K562 (cell line): ENCODE results near the gene POMC. TPM values are rescaled to one million over a fixed set of nuclear protein-coding genes. Genes with fewer than 3 reads are reported as not detected.

Experiments
- ATAC-seq: fragments of 200-7000 bp; cut with Tn5 transposase; 3 replicates; pipeline ENCODE4 v1.9.1; 2020; ENCODE audit warnings: moderate library complexity
- BruUV-seq: library from RNA; stranded (reverse); fragments of 400-500 nt; replicated peaks from 2 replicates; lab custom pipeline; 2021; lab: Mats Ljungman, UMichigan
- CTCF ChIA-PET: fragments of 300-600 bp; formaldehyde crosslinking; extraction: SDS; loops from one replicate; lab custom pipeline; 2021; ENCODE audit warnings: low intra/inter-chr PET ratio; lab: Yijun Ruan, JAX
- POLR2A ChIA-PET: fragments of 300-600, 350-650 bp; sonication (Branson Sonifier 250); formaldehyde crosslinking; extraction: SDS; loops from one replicate; lab custom pipeline; 2021; ENCODE audit warnings: antibody characterized with exemption, inconsistent platforms; lab: Yijun Ruan, JAX
- DNase-seq, 4 experiments: peaks; one replicate each; pipeline versions ENCODE4 v3.0.0 to v3.0.0-alpha.2; 2011 to 2018; ENCODE audit warnings: low spot score in 3 of 4, mixed read lengths in 3 of 4; ENCODE audit errors: extremely low read depth in 1 of 4
- FAIRE-seq: peaks from 2 replicates; lab custom pipeline; 2011; peaks lifted over from hg19 to GRCh38; lab: Jason Lieb, UNC
- H2AFZ ChIP-seq: 2 replicates; pipeline ENCODE4 v1.6.0; 2011; ENCODE audit warnings: low read depth, low read length, control low read depth, inconsistent platforms
- H3K27ac ChIP-seq: fragments of 200-600 bp; 3 replicates; pipeline ENCODE4 v1.8.0; 2011; ENCODE audit warnings: low read depth, mild to moderate bottlenecking, control low read depth, inconsistent platforms, low read length, moderate library complexity, mixed read lengths; ENCODE audit errors: extremely low read depth
- H3K27me3 ChIP-seq, 2 experiments: fragments of 300-600 bp in 1 of 2; 2 replicates in 1 of 2; 3 replicates in 1 of 2; pipeline versions ENCODE4 v1.6.0 to v1.8.0; 2011; ENCODE audit warnings: inconsistent platforms in 2 of 2, low read length in 2 of 2, mild to moderate bottlenecking in 1 of 2, mixed read lengths in 1 of 2, moderate library complexity in 1 of 2; ENCODE audit not compliant: control insufficient read depth in 2 of 2, insufficient read depth in 2 of 2
- H3K36me3 ChIP-seq: fragments of 300-600 bp; 3 replicates; pipeline ENCODE4 v1.8.0; 2011; ENCODE audit warnings: mild to moderate bottlenecking, low read length, inconsistent platforms; ENCODE audit not compliant: control insufficient read depth, insufficient read depth
- H3K4me1 ChIP-seq, 2 experiments: fragments of 200-600 bp in 1 of 2; replicated peaks in 1 of 2; 2 replicates in 1 of 2; 3 replicates in 1 of 2; pipeline versions ENCODE4 v1.5.1 to v1.8.0; 2011; ENCODE audit warnings: inconsistent platforms in 2 of 2, low read length in 2 of 2, mild to moderate bottlenecking in 1 of 2, mixed read lengths in 1 of 2, moderate library complexity in 1 of 2; ENCODE audit not compliant: control insufficient read depth in 2 of 2, insufficient read depth in 2 of 2
- H3K4me2 ChIP-seq: 2 replicates; pipeline ENCODE4 v1.6.1; 2011; ENCODE audit warnings: low read length, control low read depth, inconsistent platforms, mixed read lengths; ENCODE audit not compliant: insufficient read depth
- H3K4me3 ChIP-seq: fragments of 200-600 bp; sonication (generic), shearing (Covaris generic); 2 replicates; pipeline ENCODE4 v1.5.1; 2016; ENCODE audit warnings: control low read depth, inconsistent platforms
- H3K79me2 ChIP-seq: fragments of 200-600 bp; 3 replicates; pipeline ENCODE4 v1.8.0; 2011; ENCODE audit warnings: low read length, inconsistent platforms; ENCODE audit not compliant: control insufficient read depth, insufficient read depth
- H3K9ac ChIP-seq, 2 experiments: 2 replicates each; pipeline versions ENCODE4 v1.6.0 to v1.6.1; 2011; ENCODE audit warnings: low read depth in 2 of 2, low read length in 2 of 2, control low read depth in 1 of 2, inconsistent platforms in 1 of 2, mild to moderate bottlenecking in 1 of 2, mixed read lengths in 1 of 2; ENCODE audit not compliant: insufficient read depth in 1 of 2
- H3K9me1 ChIP-seq: one replicate; pipeline ENCODE4 v1.6.0; 2011; ENCODE audit warnings: inconsistent platforms, mild to moderate bottlenecking, low read length, moderate library complexity; ENCODE audit not compliant: control insufficient read depth, insufficient read depth
- H3K9me3 ChIP-seq: replicated peaks from 2 replicates; pipeline ENCODE4 v1.5.1; 2011; ENCODE audit warnings: low read depth, low read length, inconsistent platforms; ENCODE audit not compliant: control insufficient read depth, insufficient read depth
- H4K20me1 ChIP-seq: replicated peaks from 2 replicates; pipeline ENCODE4 v1.6.1; 2011; ENCODE audit warnings: low read length, inconsistent platforms, mixed read lengths; ENCODE audit not compliant: control insufficient read depth, insufficient read depth
- BMI1 ChIP-seq: fragments of 150-350 bp; IDR thresholded peaks from 2 replicates; pipeline ENCODE4 v1.6.1; 2014; ENCODE audit warnings: low read length
- CSDE1 ChIP-seq, 2 experiments: fragments of 450-650 bp; IDR thresholded peaks; 2 replicates each; pipeline ENCODE4 v1.6.1; 2016; ENCODE audit warnings: mild to moderate bottlenecking in 1 of 2
- E2F3 ChIP-seq: fragments of 250-450 bp; sonication (Bioruptor Pico); IDR thresholded peaks from 2 replicates; pipeline ENCODE4 v1.4.0; 2020; ENCODE audit warnings: mild to moderate bottlenecking
- HLTF ChIP-seq: fragments of 450-650 bp; IDR thresholded peaks from 2 replicates; pipeline ENCODE4 v1.6.1; 2016
- ILF3 ChIP-seq: fragments of 450-650 bp; IDR thresholded peaks from 2 replicates; pipeline ENCODE4 v1.6.1; 2018; ENCODE audit warnings: antibody characterized with exemption, mild to moderate bottlenecking, moderate library complexity, borderline replicate concordance
- KLF10 ChIP-seq: fragments of 250-450 bp; sonication (Bioruptor Pico); IDR thresholded peaks from 2 replicates; pipeline ENCODE4 v1.6.1; 2021; ENCODE audit warnings: matching md5 sums
- MLLT1 ChIP-seq, 2 experiments: fragments of 450-650 bp; IDR thresholded peaks; 2 replicates each; pipeline ENCODE4 v1.6.1; 2016
- NFE2 ChIP-seq: IDR thresholded peaks from 2 replicates; pipeline ENCODE4 v1.6.1; 2014; ENCODE audit warnings: antibody characterized with exemption, low read depth
- RAD21 ChIP-seq, 2 experiments: fragments of 250-450 bp in 1 of 2; fragments of 450-650 bp in 1 of 2; sonication (Bioruptor Pico) in 1 of 2; formaldehyde crosslinking in 1 of 2; IDR thresholded peaks in 1 of 2; conservative IDR thresholded peaks in 1 of 2; 2 replicates each; pipeline versions ENCODE4 v1.4.0 to v1.8.0; 2020 to 2022; ENCODE audit warnings: mild to moderate bottlenecking in 2 of 2, moderate library complexity in 1 of 2
- SMC3 ChIP-seq: conservative IDR thresholded peaks from 2 replicates; pipeline ENCODE4 v1.6.1; 2011; ENCODE audit warnings: low read depth, low read length, improper control_type of control experiment; ENCODE audit not compliant: insufficient read depth
- SNIP1 ChIP-seq: fragments of 450-650 bp; IDR thresholded peaks from 2 replicates; pipeline ENCODE4 v1.7.1; 2017; ENCODE audit warnings: low read depth, mild to moderate bottlenecking
- SRSF9 ChIP-seq: fragments of 200-400 bp; formaldehyde crosslinking; IDR thresholded peaks from 2 replicates; pipeline ENCODE4 v1.6.1; 2017; ENCODE audit warnings: low read depth, low read length, borderline replicate concordance
- TCF3 ChIP-seq: sonication (generic); formaldehyde crosslinking; IDR thresholded peaks from 2 replicates; pipeline ENCODE4 v1.4.0; 2020; ENCODE audit warnings: mild to moderate bottlenecking, missing genetic modification reagents
- ZNF785 ChIP-seq: fragments of 250-450 bp; sonication (Bioruptor Pico); IDR thresholded peaks from 2 replicates; pipeline ENCODE4 v1.4.0; 2020; ENCODE audit warnings: mild to moderate bottlenecking
- WGBS: fragments of 100-300 bp; shearing (Covaris generic); methylation state at CpG from one replicate; pipeline ENCODE4 v1.1.6; 2016; ENCODE audit warnings: low coverage, mixed read lengths; ENCODE audit not compliant: insufficient coverage; ENCODE audit errors: missing lambda C conversion rate; 5-methylcytosine and 5-hydroxymethylcytosine counted together
- in situ Hi-C: fragments of 300-500 bp; cut with MboI; formaldehyde crosslinking; loops from 4 replicates; pipeline ENCODE4 v1.15.0; 2018; ENCODE audit warnings: inconsistent platforms, mixed read lengths
- intact Hi-C: fragments of 100-400 bp; cut with micrococcal nuclease; formaldehyde crosslinking; loops from 2 replicates; pipeline ENCODE4 v1.14.2; 2022
- polyA plus RNA-seq, 8 experiments: library from polyadenylated mRNA; depleted of rRNA in 4 of 8; stranded (reverse) in 5 of 8; unstranded in 3 of 8; fragments of >200 nt; fragmentation: Nextera tagmentation in 2 of 8; fragmentation: Illumina TruSeq in 1 of 8; extraction: Ambion mirVana in 2 of 8; extraction: Trizol in 1 of 8; gene quantifications; 2 replicates each; pipeline versions ENCODE4 v1.2.1 to v1.2.3, GENCODE V29; 2011 to 2014; ENCODE audit warnings: inconsistent platforms in 1 of 8, missing spikeins in 1 of 8
- total RNA-seq, 7 experiments: library from RNA; depleted of rRNA in 6 of 7; stranded (reverse); fragments of >200 nt in 6 of 7; fragmentation: Illumina TruSeq in 2 of 7; extraction: Trizol in 2 of 7; gene quantifications; 2 replicates each; pipeline versions ENCODE4 v1.2.1 to v1.2.3, GENCODE V29; 2011 to 2021; ENCODE audit warnings: low replicate concordance in 1 of 7
- TF ChIP-seq, protein P1 (sequence below): sonication (generic); formaldehyde crosslinking; IDR thresholded peaks from 2 replicates; pipeline ENCODE4 v1.8.1; 2023; ENCODE audit warnings: mild to moderate bottlenecking, missing genetic modification reagents
- TF ChIP-seq, protein P2 (sequence below), 3 experiments: IDR thresholded peaks in 2 of 3; conservative IDR thresholded peaks in 1 of 3; 2 replicates each; pipeline ENCODE4 v1.5.1; 2011 to 2012; ENCODE audit warnings: low read length in 3 of 3, mild to moderate bottlenecking in 3 of 3, control low read depth in 2 of 3, improper control_type of control experiment in 1 of 3, inconsistent platforms in 1 of 3, low read depth in 1 of 3, mixed read lengths in 1 of 3, moderate library complexity in 1 of 3; ENCODE audit not compliant: insufficient read depth in 2 of 3

Gene POMC
- total and polyA plus RNA-seq, 9 of the 15 experiments (the other 6 are each of a cell fraction or from before 2014, with no cell fraction given): not detected

DNA sequence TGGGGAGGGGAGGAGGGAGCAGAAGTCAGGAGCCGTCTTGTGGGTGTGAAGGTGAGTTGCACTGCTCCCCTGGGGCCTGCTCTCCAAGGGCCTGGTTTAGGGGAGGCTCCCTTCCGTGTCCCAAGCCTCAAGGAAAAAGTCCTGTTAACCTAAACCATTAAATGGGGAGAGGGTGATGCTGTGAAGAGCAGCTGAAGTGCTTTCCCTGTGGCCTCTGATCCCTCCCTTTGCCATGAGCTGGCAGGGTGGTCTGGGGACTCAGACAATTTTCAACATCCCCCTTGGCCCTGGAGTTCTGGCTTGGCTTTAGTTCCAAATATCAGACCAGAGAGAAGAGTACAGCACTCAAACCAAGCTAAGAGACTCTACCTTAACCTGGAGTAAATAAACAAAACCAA is 692 bp upstream of the POMC start (continued):
- TF ChIP-seq KLF10 (CRISPR knock-in tag): no peak
- TF ChIP-seq, all 486 proteins: peak for 0

- BruUV-seq: no TSS peak
- Histone ChIP-seq H3K4me2 (no peak overlapping the region), H3K27ac (no peak overlapping the region), H3K36me3 (no peaks in the 10 kb centered on the region), H3K27me3 (peaks cover 36 to 55% of the 10 kb centered on the region in 2 experiments), H2AFZ (no peak overlapping the region), H4K20me1 (peaks cover 4% of the 10 kb centered on the region; the same call in 1 of the 2 replicates), H3K9me1 (no peaks in the 10 kb centered on the region), H3K4me1 (peaks cover 0 to 11% of the 10 kb centered on the region in 2 experiments; a peak in 2 of 5 replicates), H3K4me3 (no peak overlapping the region), H3K9ac (no peak overlapping the region), H3K79me2 (no peaks in the 10 kb centered on the region), H3K9me3 (no peaks in the 10 kb centered on the region)
- FAIRE-seq: peak; percentile 35
- 5% methylated on average over 10 of the region's 10 CpGs for WGBS
- in situ Hi-C loops (no loop called here), intact Hi-C loops (loop anchor here (10.0 kb wide), 1 partner anchor 209 kb away; no protein-coding TSS in a partner anchor)
- peak; percentile 83 for ATAC-seq
- CTCF ChIA-PET: interaction anchor here (1.3 to 1.5 kb wide), 2 partner anchors 30 to 355 kb away, joined by 5 to 6 read pairs; no protein-coding TSS in a partner anchor
- POLR2A ChIA-PET: interaction anchor here (1.0 to 1.1 kb wide), 2 partner anchors 10 to 807 kb away, joined by 3 read pairs; no protein-coding TSS in a partner anchor
- DNase-seq: peak in 1 of 4 experiments; percentile 29
- TF ChIP-seq MLLT1 (IDR thresholded peaks at IDR 0.05) (no peak), ILF3 (no peak), SRSF9 (no peak), HLTF (no peak), SNIP1 (no peak), TCF3 (no peak), ZNF785 (no peak), CSDE1 (IDR thresholded peaks at IDR 0.05) (no peak), NFE2 (no peak), RAD21 (CRISPR knock-in tag; conservative IDR thresholded peaks at IDR 0.05 in 1 of 2, IDR thresholded peaks at IDR 0.05 in 1 of 2) (peak; percentile 28 to 59; a peak in 3 of 4 replicates), E2F3 (CRISPR knock-in tag) (no peak), SMC3 (peak; percentile 38; the same call in 1 of the 2 replicates), BMI1 (no peak)
- TF ChIP-seq, protein P1, sequence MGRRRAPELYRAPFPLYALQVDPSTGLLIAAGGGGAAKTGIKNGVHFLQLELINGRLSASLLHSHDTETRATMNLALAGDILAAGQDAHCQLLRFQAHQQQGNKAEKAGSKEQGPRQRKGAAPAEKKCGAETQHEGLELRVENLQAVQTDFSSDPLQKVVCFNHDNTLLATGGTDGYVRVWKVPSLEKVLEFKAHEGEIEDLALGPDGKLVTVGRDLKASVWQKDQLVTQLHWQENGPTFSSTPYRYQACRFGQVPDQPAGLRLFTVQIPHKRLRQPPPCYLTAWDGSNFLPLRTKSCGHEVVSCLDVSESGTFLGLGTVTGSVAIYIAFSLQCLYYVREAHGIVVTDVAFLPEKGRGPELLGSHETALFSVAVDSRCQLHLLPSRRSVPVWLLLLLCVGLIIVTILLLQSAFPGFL (CRISPR knock-in tag): no peak
- TF ChIP-seq, protein P2, sequence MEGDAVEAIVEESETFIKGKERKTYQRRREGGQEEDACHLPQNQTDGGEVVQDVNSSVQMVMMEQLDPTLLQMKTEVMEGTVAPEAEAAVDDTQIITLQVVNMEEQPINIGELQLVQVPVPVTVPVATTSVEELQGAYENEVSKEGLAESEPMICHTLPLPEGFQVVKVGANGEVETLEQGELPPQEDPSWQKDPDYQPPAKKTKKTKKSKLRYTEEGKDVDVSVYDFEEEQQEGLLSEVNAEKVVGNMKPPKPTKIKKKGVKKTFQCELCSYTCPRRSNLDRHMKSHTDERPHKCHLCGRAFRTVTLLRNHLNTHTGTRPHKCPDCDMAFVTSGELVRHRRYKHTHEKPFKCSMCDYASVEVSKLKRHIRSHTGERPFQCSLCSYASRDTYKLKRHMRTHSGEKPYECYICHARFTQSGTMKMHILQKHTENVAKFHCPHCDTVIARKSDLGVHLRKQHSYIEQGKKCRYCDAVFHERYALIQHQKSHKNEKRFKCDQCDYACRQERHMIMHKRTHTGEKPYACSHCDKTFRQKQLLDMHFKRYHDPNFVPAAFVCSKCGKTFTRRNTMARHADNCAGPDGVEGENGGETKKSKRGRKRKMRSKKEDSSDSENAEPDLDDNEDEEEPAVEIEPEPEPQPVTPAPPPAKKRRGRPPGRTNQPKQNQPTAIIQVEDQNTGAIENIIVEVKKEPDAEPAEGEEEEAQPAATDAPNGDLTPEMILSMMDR (IDR thresholded peaks at IDR 0.05 in 2 of 3, conservative IDR thresholded peaks at IDR 0.05 in 1 of 3; ENCODE audit: insufficient read depth in 2 of 3, low read depth in 1 of 3, low read length in 3 of 3): peak; percentile 34 to 51 (median 46); a peak in 4 of 6 replicates
Observed at GRCh38 chr2:25165992-25166875, 2.1 kb downstream of the POMC start.
